ENCODE data around the gene NLRP14. TPM values are rescaled to one million over a fixed set of nuclear protein-coding genes. Genes with fewer than 3 reads are reported as not detected.

NLRP14 gene
- total RNA-seq, 1 donor from 2014 or later, result 0.51 TPM

DNA sequence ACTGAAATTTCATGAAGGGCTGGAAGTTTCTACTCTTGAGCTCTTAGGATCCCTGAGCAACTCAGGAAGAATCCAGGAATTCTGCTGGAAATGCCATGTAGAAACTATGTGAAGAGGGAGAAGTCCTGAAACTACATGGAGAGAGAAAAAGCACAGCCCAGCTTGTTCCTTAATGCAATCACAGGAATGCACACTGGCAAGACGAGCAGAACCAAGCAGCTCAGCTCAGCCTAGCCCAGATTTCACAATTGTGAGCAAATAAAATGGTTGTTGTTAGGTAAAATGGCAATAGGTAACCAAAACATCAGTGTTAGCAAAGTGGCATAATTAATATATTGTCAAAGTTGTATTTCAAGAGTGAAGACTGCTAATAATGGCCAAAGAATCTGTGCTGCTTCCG, 28.3 kb upstream of the NLRP14 start:
- Mint-ChIP-seq H3K4me1 (no peaks in the 10 kb centered on the region), H3K4me3 (no peak overlapping the region), H3K9me3 (no peaks in the 10 kb centered on the region)

DNA sequence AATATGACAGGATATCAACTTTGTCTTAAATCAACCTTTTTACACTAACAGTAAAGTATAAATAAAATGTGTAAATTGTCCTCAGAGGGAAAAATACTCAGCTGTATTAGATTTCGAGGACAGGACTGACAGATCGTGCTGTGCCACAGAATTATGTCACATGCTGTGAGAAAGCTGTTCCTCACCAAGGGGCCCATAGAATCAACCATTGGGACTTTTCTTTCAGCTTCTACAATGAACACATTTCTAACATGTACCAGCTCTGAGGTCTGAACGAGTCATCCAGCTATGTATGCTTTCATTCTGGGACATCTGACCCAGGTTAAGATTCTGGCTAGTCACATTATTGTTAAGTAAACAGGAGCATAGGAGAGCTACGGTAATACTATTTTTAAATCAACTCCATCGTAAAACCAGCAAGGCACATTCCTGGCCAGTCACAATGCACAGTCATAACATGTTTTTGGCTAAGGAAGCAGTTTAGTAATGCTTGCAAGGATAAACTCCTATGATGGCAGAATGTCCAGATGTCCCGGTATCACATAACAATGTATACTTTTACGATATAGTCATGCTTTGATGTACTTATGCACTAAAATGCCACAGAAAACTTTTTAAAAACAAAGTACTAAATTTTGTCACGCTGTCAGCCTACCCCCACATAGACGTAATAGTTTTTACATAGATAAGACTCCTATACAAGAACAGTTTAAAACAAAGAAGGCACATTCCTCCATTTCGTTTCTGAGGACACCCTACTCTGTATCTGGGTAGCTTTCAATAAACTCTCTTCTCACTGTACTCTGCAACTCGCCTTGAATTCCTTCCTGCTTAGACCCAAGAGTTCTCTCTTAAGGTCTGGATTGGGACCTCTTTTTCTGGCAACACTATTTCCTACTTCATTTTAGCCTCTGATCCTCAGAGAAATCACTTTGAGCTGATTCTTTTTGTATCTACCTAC, 27.5 kb upstream of the NLRP14 start:
- no peaks in the 10 kb centered on the region for H3K4me1 Mint-ChIP-seq
- DNase-seq (ENCODE audit: low read depth, low spot score), result no peak
- no peaks in the 10 kb centered on the region for H3K27me3 Mint-ChIP-seq (ENCODE audit: low read depth)
- no peak overlapping the region for H3K4me3 Mint-ChIP-seq
- no peak overlapping the region for H3K27ac Mint-ChIP-seq (ENCODE audit: unreplicated experiment)
- no peaks in the 10 kb centered on the region for H3K9me3 Mint-ChIP-seq
- TF ChIP-seq, protein P1, sequence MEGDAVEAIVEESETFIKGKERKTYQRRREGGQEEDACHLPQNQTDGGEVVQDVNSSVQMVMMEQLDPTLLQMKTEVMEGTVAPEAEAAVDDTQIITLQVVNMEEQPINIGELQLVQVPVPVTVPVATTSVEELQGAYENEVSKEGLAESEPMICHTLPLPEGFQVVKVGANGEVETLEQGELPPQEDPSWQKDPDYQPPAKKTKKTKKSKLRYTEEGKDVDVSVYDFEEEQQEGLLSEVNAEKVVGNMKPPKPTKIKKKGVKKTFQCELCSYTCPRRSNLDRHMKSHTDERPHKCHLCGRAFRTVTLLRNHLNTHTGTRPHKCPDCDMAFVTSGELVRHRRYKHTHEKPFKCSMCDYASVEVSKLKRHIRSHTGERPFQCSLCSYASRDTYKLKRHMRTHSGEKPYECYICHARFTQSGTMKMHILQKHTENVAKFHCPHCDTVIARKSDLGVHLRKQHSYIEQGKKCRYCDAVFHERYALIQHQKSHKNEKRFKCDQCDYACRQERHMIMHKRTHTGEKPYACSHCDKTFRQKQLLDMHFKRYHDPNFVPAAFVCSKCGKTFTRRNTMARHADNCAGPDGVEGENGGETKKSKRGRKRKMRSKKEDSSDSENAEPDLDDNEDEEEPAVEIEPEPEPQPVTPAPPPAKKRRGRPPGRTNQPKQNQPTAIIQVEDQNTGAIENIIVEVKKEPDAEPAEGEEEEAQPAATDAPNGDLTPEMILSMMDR (conservative IDR thresholded peaks at IDR 0.05), result no peak
- H3K36me3 Mint-ChIP-seq (ENCODE audit: low read depth), result no peaks in the 10 kb centered on the region

More for the DNA sequence above, 28.3 kb upstream of the NLRP14 start:
- Mint-ChIP-seq H3K36me3 (ENCODE audit: low read depth) (no peaks in the 10 kb centered on the region), H3K27ac (ENCODE audit: unreplicated experiment) (no peak overlapping the region), H3K27me3 (ENCODE audit: low read depth) (no peaks in the 10 kb centered on the region)
- TF ChIP-seq, protein P1 (conservative IDR thresholded peaks at IDR 0.05), result no peak
- no peak for DNase-seq (ENCODE audit: low read depth, low spot score)

DNA sequence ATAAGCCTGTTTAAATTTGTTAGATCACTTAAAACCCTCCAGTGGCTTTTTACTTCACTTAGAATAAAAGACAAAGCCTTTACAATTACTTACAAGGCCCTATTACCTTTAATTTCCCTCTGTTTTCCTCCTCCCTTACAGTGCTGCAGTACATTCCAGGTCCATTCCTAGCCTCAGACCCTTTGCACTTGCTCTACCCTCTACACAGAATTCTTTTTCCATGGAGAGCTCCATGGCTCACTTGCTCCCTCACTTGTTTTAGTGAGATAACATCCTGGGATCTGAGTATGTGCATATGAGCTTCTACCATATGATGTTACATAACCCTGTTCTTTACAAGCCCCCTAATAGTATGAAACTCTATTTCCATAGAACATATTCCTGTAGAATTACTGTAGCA, 24.6 kb upstream of the NLRP14 start:
- no peaks in the 10 kb centered on the region for H3K4me1 Mint-ChIP-seq
- DNase-seq (ENCODE audit: low read depth, low spot score), result no peak
- TF ChIP-seq, protein P1 (conservative IDR thresholded peaks at IDR 0.05), result no peak
- H3K27ac Mint-ChIP-seq (ENCODE audit: unreplicated experiment), result no peak overlapping the region
- H3K36me3 Mint-ChIP-seq (ENCODE audit: low read depth), result peaks cover 8% of the 10 kb centered on the region
- no peaks in the 10 kb centered on the region for H3K27me3 Mint-ChIP-seq (ENCODE audit: low read depth)
- H3K9me3 Mint-ChIP-seq, result no peaks in the 10 kb centered on the region
- H3K4me3 Mint-ChIP-seq, result no peak overlapping the region

DNA sequence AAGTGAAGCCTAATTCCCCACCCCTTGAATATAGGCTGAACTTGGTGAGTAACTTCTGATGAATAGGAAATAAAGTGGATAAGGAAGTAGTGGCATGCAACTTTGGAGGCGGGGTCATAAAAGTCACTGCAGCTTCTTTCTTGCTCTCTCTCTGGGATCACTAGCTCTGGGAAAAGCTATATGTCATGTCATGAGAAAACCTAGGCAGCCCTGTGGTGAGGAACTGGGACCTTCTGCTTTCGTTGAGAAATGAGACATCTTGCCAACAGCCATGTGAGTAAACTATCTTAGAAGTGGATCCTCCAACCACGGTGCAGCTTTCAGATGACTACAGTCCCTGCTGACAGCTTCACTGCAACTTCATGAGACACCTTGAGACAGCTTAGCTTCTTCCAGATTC, 15.8 kb upstream of the NLRP14 start:
- no peak for DNase-seq (ENCODE audit: low read depth, low spot score)
- H3K27me3 Mint-ChIP-seq (ENCODE audit: low read depth), result no peaks in the 10 kb centered on the region
- no peaks in the 10 kb centered on the region for H3K9me3 Mint-ChIP-seq
- no peak overlapping the region for H3K27ac Mint-ChIP-seq (ENCODE audit: unreplicated experiment)
- H3K4me3 Mint-ChIP-seq, result no peak overlapping the region
- no peaks in the 10 kb centered on the region for H3K4me1 Mint-ChIP-seq
- TF ChIP-seq, protein P1 (conservative IDR thresholded peaks at IDR 0.05), result no peak
- peaks cover 22% of the 10 kb centered on the region for H3K36me3 Mint-ChIP-seq (ENCODE audit: low read depth)

DNA sequence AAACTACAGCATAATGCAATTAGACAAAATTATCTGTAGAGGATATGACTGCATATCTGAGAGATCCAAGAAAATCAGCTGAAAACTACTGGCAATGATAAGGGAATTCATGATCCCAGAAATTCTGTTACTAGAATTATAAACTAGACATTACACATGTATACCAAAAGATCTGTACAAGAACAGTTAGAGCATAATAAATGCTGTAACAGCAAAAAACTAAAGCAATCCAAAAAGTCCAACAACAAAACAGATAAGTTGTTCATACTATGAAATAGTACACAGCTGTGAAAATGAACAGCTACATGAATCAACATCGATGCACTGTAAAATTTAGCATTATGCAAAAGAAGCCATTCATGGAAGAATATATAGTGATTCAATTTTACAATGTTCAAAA, 6.2 kb upstream of the NLRP14 start:
- no peaks in the 10 kb centered on the region for H3K9me3 Mint-ChIP-seq
- no peaks in the 10 kb centered on the region for H3K27me3 Mint-ChIP-seq (ENCODE audit: low read depth)
- H3K27ac Mint-ChIP-seq (ENCODE audit: unreplicated experiment), result no peak overlapping the region
- peaks cover 10% of the 10 kb centered on the region for H3K36me3 Mint-ChIP-seq (ENCODE audit: low read depth)
- H3K4me1 Mint-ChIP-seq, result peaks cover 29% of the 10 kb centered on the region
- TF ChIP-seq, protein P1 (conservative IDR thresholded peaks at IDR 0.05), result no peak
- DNase-seq (ENCODE audit: low read depth, low spot score), result no peak
- H3K4me3 Mint-ChIP-seq, result no peak overlapping the region

Measured in neural crest cell (in vitro differentiated cells).